Lower leg skin (tissue), 3 donors: Measurements from ENCODE around the gene TOP1.

Experiments used
- CTCF ChIP-seq, 3 donors: fragments of 450-650 bp; IDR thresholded peaks; one replicate each; pipeline ENCODE4 v1.5.1; 2016; ENCODE audit warnings: antibody characterized with exemption in 3 of 3, mild to moderate bottlenecking in 3 of 3, moderate library complexity in 2 of 3
- POLR2A ChIP-seq, 2 donors: fragments of 450-650 bp; IDR thresholded peaks; one replicate each; pipeline ENCODE4 v1.6.1; 2016 to 2017; ENCODE audit warnings: antibody characterized with exemption in 2 of 2, mild to moderate bottlenecking in 1 of 2, moderate library complexity in 1 of 2

GRCh38 chr20:41047279-41047974 lies 18.8 kb downstream of the TOP1 start:
- no peak for TF ChIP-seq CTCF (IDR thresholded peaks at IDR 0.05)
- no peak for TF ChIP-seq POLR2A (IDR thresholded peaks at IDR 0.05)
